Measurements from ENCODE around the gene CLEC16A.

The CLEC16A gene

GRCh38 chr16:10988879-10989278 is 44.5 kb downstream of the CLEC16A start:
- DNase-seq (ENCODE audit: low spot score) = no peak

GRCh38 chr16:10989559-10989958 is 45.2 kb downstream of the CLEC16A start:
- no peak for DNase-seq (ENCODE audit: low spot score)

- no peak for DNase-seq (ENCODE audit: low spot score)
Observed at GRCh38 chr16:10990378-10990777, 46.0 kb downstream of the CLEC16A start.

- no peak for DNase-seq (ENCODE audit: low spot score)
Observed at GRCh38 chr16:10992112-10992511, 47.7 kb downstream of the CLEC16A start.

- DNase-seq (ENCODE audit: low spot score) = no peak
Observed at GRCh38 chr16:10992797-10993196, 48.4 kb downstream of the CLEC16A start.

- no peak for DNase-seq (ENCODE audit: low spot score)
Observed at GRCh38 chr16:10993649-10994048, 49.3 kb downstream of the CLEC16A start.

GRCh38 chr16:10994571-10994970 is 50.2 kb downstream of the CLEC16A start:
- DNase-seq (ENCODE audit: low spot score) = no peak

- no peak for DNase-seq (ENCODE audit: low spot score)
Observed at GRCh38 chr16:10995565-10995964, 51.2 kb downstream of the CLEC16A start.

- no peak for DNase-seq (ENCODE audit: low spot score)
Observed at GRCh38 chr16:10997485-10997884, 53.1 kb downstream of the CLEC16A start.

- DNase-seq (ENCODE audit: low spot score) = no peak
Observed at GRCh38 chr16:10999300-10999699, 54.9 kb downstream of the CLEC16A start.

GRCh38 chr16:11001611-11002010 is 57.2 kb downstream of the CLEC16A start:
- no peak for DNase-seq (ENCODE audit: low spot score)

- no peak for DNase-seq (ENCODE audit: low spot score)
Observed at GRCh38 chr16:11003141-11003540, 58.8 kb downstream of the CLEC16A start.

- DNase-seq (ENCODE audit: low spot score) = no peak
Observed at GRCh38 chr16:11004351-11004750, 60.0 kb downstream of the CLEC16A start.

GRCh38 chr16:11004973-11005610 is 60.7 kb downstream of the CLEC16A start:
- DNase-seq (ENCODE audit: low spot score) = no peak

- DNase-seq (ENCODE audit: low spot score) = no peak
Observed at GRCh38 chr16:11005611-11005975, 61.2 kb downstream of the CLEC16A start.

- no peak for DNase-seq (ENCODE audit: low spot score)
Observed at GRCh38 chr16:11006656-11007055, 62.3 kb downstream of the CLEC16A start.

- DNase-seq (ENCODE audit: low spot score) = no peak
Observed at GRCh38 chr16:11007714-11008280, 63.4 kb downstream of the CLEC16A start.

GRCh38 chr16:11009027-11009755 is 64.8 kb downstream of the CLEC16A start:
- DNase-seq (ENCODE audit: low spot score) = no peak

- DNase-seq (ENCODE audit: low spot score) = no peak
Observed at GRCh38 chr16:11010575-11011221, 66.3 kb downstream of the CLEC16A start.

- DNase-seq (ENCODE audit: low spot score) = no peak
Observed at GRCh38 chr16:11011326-11011725, 67.0 kb downstream of the CLEC16A start.

GRCh38 chr16:11012841-11013240 is 68.5 kb downstream of the CLEC16A start:
- no peak for DNase-seq (ENCODE audit: low spot score)

GRCh38 chr16:11014136-11014535 is 69.8 kb downstream of the CLEC16A start:
- no peak for DNase-seq (ENCODE audit: low spot score)

- DNase-seq (ENCODE audit: low spot score) = no peak
Observed at GRCh38 chr16:11015076-11015475, 70.7 kb downstream of the CLEC16A start.
